WI38 (cell line): Measurements from ENCODE around the gene ST6GALNAC5.

Experiments
- H3K4me3 ChIP-seq: 2 replicates; pipeline ENCODE4 v1.5.1; 2011; ENCODE audit warnings: low read depth, mild to moderate bottlenecking, control low read depth, low read length
- CTCF ChIP-seq: IDR thresholded peaks from 2 replicates; pipeline ENCODE4 v1.5.1; 2012; ENCODE audit warnings: low read depth, mild to moderate bottlenecking, control low read depth, low read length

Gene ST6GALNAC5

GRCh38 chr1:77047575-77047974 is 180.3 kb downstream of the ST6GALNAC5 start:
- no peak overlapping the region for H3K4me3 ChIP-seq
- TF ChIP-seq CTCF = no peak

GRCh38 chr1:77047978-77048614 is 180.8 kb downstream of the ST6GALNAC5 start:
- no peak overlapping the region for H3K4me3 ChIP-seq
- no peak for TF ChIP-seq CTCF

- no peak for TF ChIP-seq CTCF
- no peak overlapping the region for H3K4me3 ChIP-seq
These were observed 181.3 kb downstream of the ST6GALNAC5 start for GRCh38 chr1:77048615-77049005.

GRCh38 chr1:77051425-77051824 is 184.1 kb downstream of the ST6GALNAC5 start:
- no peak overlapping the region for H3K4me3 ChIP-seq
- TF ChIP-seq CTCF = no peak

- TF ChIP-seq CTCF = no peak
- H3K4me3 ChIP-seq = no peak overlapping the region
These were observed 189.2 kb downstream of the ST6GALNAC5 start for GRCh38 chr1:77056525-77056924.

GRCh38 chr1:77057994-77058585 is 190.8 kb downstream of the ST6GALNAC5 start:
- H3K4me3 ChIP-seq = no peak overlapping the region
- TF ChIP-seq CTCF = no peak

- H3K4me3 ChIP-seq = no peak overlapping the region
- no peak for TF ChIP-seq CTCF
These were observed 192.7 kb downstream of the ST6GALNAC5 start for GRCh38 chr1:77060000-77060399.
